HL-60 (cell line): ENCODE data around the gene GNG8.

ENCODE experiments used
- DNase-seq, 2 experiments: peaks; one replicate each; pipeline ENCODE4 v3.0.0-alpha.2; 2010 to 2020; ENCODE audit warnings: low read depth in 1 of 2, low spot score in 1 of 2
- H3K27ac ChIP-seq: fragments of 250-450 bp; sonication (Bioruptor Pico); replicated peaks from 2 replicates; pipeline ENCODE4 v1.5.1; 2020; ENCODE audit warnings: mild to moderate bottlenecking, moderate library complexity
- H3K27me3 ChIP-seq: fragments of 250-450 bp; sonication (Bioruptor Pico); 2 replicates; pipeline ENCODE4 v1.5.1; 2021; ENCODE audit warnings: mild to moderate bottlenecking, moderate library complexity; ENCODE audit not compliant: insufficient read depth, poor library complexity, severe bottlenecking
- H3K4me3 ChIP-seq: replicated peaks from 2 replicates; pipeline ENCODE4 v1.5.1; 2011; ENCODE audit warnings: mild to moderate bottlenecking, control low read depth, low read length; ENCODE audit not compliant: insufficient read depth
- GABPA ChIP-seq: IDR thresholded peaks from 2 replicates; pipeline ENCODE4 v1.6.1; 2012; ENCODE audit warnings: low read depth
- POLR2AphosphoS5 ChIP-seq: IDR thresholded peaks from 2 replicates; pipeline ENCODE4 v1.6.1; 2012; ENCODE audit warnings: low read depth
- SPI1 ChIP-seq: IDR thresholded peaks from 2 replicates; pipeline ENCODE4 v1.6.1; 2012; ENCODE audit warnings: low read depth, mild to moderate bottlenecking, borderline replicate concordance
- TF ChIP-seq, protein P1 (sequence below): IDR thresholded peaks from one replicate; pipeline ENCODE4 v1.5.1; 2011; ENCODE audit warnings: low read length, control low read depth, inconsistent platforms; ENCODE audit not compliant: insufficient read depth
- TF ChIP-seq, protein P2 (sequence below): IDR thresholded peaks from 2 replicates; pipeline ENCODE4 v1.6.1; 2012; ENCODE audit warnings: low read depth; ENCODE audit not compliant: insufficient replicate concordance

GNG8 gene

DNA sequence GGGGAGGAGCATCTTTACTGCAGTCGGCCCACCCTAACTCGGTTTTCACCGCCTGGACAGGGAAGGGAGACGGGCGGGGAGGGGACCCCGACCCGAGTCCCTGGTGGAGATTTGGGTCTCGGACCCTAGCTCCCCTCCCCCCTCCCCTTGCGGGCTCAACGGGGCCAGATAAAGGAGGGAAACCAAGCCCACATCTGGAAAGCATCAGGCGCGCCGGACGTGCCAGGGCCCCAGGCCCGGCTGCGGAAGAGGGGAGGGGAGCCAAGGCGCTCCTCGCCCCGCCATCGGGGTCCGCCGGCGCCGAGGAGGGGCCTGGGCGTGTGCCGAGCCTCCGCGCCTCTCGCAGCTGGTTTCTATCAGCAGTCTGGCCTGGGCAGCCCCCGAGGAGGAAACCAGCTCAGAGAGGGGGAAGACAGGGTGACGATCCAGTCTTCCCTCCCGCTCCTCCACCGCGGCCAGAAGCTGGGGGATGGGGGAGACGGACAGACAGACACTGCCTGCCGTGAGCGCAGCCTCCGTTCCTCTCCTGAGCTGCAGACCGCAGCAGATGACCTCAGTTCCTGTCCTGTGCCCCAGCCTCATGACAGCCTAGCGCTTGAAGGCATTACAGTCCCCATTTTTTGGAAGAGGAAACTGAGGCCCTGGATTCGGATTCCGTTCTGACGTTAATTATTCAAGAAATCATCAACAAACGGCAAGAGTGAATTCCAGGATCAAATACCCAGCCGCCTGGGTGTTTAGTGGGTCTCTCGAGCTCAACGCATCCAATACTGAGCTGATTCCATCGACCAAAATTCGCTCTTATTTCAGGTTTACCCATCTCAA lies 3.6 kb upstream of the GNG8 start:
- peak overlapping the region; percentile 31 for H3K4me3 ChIP-seq
- peak; percentile 36 to 57 for DNase-seq
- H3K27ac ChIP-seq, result no peak overlapping the region
- TF ChIP-seq GABPA (no peak), SPI1 (no peak), POLR2AphosphoS5 (no peak)
- TF ChIP-seq, protein P1, sequence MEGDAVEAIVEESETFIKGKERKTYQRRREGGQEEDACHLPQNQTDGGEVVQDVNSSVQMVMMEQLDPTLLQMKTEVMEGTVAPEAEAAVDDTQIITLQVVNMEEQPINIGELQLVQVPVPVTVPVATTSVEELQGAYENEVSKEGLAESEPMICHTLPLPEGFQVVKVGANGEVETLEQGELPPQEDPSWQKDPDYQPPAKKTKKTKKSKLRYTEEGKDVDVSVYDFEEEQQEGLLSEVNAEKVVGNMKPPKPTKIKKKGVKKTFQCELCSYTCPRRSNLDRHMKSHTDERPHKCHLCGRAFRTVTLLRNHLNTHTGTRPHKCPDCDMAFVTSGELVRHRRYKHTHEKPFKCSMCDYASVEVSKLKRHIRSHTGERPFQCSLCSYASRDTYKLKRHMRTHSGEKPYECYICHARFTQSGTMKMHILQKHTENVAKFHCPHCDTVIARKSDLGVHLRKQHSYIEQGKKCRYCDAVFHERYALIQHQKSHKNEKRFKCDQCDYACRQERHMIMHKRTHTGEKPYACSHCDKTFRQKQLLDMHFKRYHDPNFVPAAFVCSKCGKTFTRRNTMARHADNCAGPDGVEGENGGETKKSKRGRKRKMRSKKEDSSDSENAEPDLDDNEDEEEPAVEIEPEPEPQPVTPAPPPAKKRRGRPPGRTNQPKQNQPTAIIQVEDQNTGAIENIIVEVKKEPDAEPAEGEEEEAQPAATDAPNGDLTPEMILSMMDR, result no peak
- TF ChIP-seq, protein P2, sequence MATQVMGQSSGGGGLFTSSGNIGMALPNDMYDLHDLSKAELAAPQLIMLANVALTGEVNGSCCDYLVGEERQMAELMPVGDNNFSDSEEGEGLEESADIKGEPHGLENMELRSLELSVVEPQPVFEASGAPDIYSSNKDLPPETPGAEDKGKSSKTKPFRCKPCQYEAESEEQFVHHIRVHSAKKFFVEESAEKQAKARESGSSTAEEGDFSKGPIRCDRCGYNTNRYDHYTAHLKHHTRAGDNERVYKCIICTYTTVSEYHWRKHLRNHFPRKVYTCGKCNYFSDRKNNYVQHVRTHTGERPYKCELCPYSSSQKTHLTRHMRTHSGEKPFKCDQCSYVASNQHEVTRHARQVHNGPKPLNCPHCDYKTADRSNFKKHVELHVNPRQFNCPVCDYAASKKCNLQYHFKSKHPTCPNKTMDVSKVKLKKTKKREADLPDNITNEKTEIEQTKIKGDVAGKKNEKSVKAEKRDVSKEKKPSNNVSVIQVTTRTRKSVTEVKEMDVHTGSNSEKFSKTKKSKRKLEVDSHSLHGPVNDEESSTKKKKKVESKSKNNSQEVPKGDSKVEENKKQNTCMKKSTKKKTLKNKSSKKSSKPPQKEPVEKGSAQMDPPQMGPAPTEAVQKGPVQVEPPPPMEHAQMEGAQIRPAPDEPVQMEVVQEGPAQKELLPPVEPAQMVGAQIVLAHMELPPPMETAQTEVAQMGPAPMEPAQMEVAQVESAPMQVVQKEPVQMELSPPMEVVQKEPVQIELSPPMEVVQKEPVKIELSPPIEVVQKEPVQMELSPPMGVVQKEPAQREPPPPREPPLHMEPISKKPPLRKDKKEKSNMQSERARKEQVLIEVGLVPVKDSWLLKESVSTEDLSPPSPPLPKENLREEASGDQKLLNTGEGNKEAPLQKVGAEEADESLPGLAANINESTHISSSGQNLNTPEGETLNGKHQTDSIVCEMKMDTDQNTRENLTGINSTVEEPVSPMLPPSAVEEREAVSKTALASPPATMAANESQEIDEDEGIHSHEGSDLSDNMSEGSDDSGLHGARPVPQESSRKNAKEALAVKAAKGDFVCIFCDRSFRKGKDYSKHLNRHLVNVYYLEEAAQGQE, result no peak
- H3K27me3 ChIP-seq, result peaks cover 47% of the 10 kb centered on the region

DNA sequence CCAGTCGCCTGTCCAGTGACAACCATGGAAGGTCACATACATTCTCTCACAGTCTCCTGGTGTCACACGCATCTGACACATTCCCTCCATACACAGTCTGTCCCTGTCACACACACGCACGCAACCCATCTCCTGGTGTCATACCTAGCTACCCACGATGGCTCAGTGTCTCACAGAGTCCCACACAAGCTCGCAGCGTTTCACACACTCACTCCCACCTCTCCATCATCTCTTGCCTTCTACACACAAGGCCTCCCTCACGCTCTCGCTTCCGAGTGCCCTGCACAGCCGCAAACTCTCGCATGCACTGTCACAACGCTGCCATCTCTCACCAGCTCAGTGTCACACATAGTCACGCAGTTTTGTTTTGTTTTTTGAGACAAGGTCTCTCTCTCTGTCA lies 1.2 kb upstream of the GNG8 start:
- Histone ChIP-seq H3K27ac (no peak overlapping the region), H3K27me3 (peaks cover 64% of the 10 kb centered on the region), H3K4me3 (no peak overlapping the region)
- no peak for DNase-seq
- TF ChIP-seq, protein P2, result no peak
- TF ChIP-seq SPI1, result no peak
- TF ChIP-seq, protein P1, result no peak
- no peak for TF ChIP-seq POLR2AphosphoS5
- TF ChIP-seq GABPA, result no peak

DNA sequence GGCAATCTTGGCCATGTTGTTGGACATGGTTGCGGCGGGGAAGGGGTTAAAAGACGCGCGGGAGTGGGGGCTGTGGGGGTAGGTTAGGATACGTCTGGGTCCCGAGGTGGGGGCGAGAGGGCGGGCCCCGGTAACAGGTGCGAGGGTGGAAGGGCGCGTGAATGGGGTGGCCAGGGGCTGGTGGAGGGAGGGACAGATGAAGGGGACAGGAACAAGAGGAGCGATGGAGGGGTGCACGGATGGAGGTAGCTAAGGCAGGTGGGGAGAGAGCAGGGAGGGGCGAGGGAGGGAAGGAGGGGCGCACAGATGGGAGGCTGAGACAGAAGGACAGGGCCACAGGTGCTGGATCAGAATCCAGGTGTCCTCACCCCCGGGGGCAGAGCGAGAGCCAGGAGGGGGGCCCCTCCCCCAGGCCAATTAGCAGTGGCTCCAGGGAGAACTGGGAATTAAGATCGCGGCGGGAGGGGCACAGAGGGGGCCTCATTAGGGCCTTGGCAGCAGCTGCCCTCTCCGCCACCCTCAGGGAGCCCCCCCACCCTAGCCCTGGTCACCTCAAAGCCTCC lies 1.3 kb downstream of the GNG8 start:
- peaks cover 59% of the 10 kb centered on the region for H3K27me3 ChIP-seq
- no peak for DNase-seq
- H3K4me3 ChIP-seq, result no peak overlapping the region
- TF ChIP-seq SPI1 (no peak), POLR2AphosphoS5 (no peak), GABPA (no peak)
- TF ChIP-seq, protein P1, result no peak
- TF ChIP-seq, protein P2, result no peak
- no peak overlapping the region for H3K27ac ChIP-seq
